Neural crest cell (in vitro differentiated cells): ENCODE data around the gene CIDEC. TPM values are rescaled to one million over a fixed set of nuclear protein-coding genes. Genes with fewer than 3 reads are reported as not detected.

Experiments
- DNase-seq: peaks from one replicate; pipeline ENCODE4 v3.0.0; 2021; ENCODE audit warnings: low read depth, mixed read lengths, low spot score
- H3K27ac Mint-ChIP-seq: one replicate; pipeline ENCODE4 v1.8.0; 2021; ENCODE audit warnings: mild to moderate bottlenecking, mixed read lengths; ENCODE audit not compliant: unreplicated experiment
- H3K27me3 Mint-ChIP-seq: 2 replicates; pipeline ENCODE4 v1.8.0; 2021; ENCODE audit warnings: low read depth, mild to moderate bottlenecking, mixed read lengths
- H3K36me3 Mint-ChIP-seq: 2 replicates; pipeline ENCODE4 v1.8.0; 2021; ENCODE audit warnings: low read depth, mild to moderate bottlenecking, mixed read lengths
- H3K4me1 Mint-ChIP-seq: 2 replicates; pipeline ENCODE4 v1.8.0; 2021; ENCODE audit warnings: mixed read lengths
- H3K4me3 Mint-ChIP-seq: one replicate; pipeline ENCODE4 v1.8.0; 2021; ENCODE audit warnings: mild to moderate bottlenecking, mixed read lengths
- H3K9me3 Mint-ChIP-seq: 2 replicates; pipeline ENCODE4 v1.8.0; 2021; ENCODE audit warnings: mixed read lengths
- total RNA-seq: library from RNA; stranded (reverse); gene quantifications from 2 replicates; pipeline ENCODE4 v1.2.1, GENCODE V29; 2021
- TF ChIP-seq, protein P1 (sequence below): fragments of 200-600 bp; sonication (generic); conservative IDR thresholded peaks from 2 replicates; pipeline ENCODE4 v1.5.0; 2021; ENCODE audit warnings: antibody characterized with exemption, mild to moderate bottlenecking

Gene CIDEC
- total RNA-seq, 1 donor from 2014 or later, result not detected

DNA sequence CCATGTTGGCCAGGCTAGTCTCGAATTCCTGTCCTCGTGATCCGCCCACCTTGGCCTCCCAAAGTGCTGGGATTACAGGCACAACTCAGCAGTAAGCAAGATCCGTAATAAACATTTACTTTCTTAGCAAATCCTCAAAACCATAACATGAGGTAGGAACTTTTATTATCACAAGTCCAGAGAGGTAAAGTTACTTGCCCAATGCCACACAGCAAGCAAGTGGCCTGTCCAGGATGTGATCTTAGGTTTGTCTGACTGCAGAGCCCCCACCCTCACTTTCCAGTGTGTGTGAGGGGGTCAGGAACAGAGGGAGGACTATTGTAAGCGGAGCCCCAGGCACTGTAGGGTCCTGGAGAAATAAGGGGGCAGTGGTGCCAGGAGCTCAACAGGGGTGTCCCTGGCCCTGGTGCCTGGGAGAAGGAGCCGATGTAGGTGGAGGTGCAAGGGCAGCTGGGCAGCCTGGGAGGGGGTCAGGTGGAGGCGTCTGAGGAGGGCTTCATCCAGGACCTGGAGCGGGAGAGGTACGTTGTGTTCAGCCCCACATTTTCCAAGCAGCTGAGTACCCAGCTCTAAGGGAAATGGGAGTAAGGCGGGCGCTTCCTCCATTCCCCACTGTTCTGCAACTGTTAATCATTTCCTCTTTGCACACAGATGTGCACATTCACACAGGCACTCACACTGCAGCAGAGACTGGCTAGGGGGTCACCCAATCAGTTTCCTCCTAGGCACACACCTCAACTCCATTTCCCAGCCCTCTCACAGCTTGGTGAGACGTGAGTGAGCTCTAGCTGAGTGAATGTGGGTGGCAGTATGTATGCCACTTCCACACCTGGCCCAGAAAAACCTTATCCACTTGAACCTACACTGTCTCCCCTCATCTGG lies 42.1 kb downstream of the CIDEC start:
- Mint-ChIP-seq H3K9me3 (no peaks in the 10 kb centered on the region), H3K27me3 (no peaks in the 10 kb centered on the region), H3K4me1 (peaks cover 9% of the 10 kb centered on the region), H3K36me3 (peaks cover 8% of the 10 kb centered on the region), H3K4me3 (peak overlapping the region; percentile 8), H3K27ac (peak overlapping the region; percentile 67)
- TF ChIP-seq, protein P1, sequence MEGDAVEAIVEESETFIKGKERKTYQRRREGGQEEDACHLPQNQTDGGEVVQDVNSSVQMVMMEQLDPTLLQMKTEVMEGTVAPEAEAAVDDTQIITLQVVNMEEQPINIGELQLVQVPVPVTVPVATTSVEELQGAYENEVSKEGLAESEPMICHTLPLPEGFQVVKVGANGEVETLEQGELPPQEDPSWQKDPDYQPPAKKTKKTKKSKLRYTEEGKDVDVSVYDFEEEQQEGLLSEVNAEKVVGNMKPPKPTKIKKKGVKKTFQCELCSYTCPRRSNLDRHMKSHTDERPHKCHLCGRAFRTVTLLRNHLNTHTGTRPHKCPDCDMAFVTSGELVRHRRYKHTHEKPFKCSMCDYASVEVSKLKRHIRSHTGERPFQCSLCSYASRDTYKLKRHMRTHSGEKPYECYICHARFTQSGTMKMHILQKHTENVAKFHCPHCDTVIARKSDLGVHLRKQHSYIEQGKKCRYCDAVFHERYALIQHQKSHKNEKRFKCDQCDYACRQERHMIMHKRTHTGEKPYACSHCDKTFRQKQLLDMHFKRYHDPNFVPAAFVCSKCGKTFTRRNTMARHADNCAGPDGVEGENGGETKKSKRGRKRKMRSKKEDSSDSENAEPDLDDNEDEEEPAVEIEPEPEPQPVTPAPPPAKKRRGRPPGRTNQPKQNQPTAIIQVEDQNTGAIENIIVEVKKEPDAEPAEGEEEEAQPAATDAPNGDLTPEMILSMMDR, result no peak
- no peak for DNase-seq

DNA sequence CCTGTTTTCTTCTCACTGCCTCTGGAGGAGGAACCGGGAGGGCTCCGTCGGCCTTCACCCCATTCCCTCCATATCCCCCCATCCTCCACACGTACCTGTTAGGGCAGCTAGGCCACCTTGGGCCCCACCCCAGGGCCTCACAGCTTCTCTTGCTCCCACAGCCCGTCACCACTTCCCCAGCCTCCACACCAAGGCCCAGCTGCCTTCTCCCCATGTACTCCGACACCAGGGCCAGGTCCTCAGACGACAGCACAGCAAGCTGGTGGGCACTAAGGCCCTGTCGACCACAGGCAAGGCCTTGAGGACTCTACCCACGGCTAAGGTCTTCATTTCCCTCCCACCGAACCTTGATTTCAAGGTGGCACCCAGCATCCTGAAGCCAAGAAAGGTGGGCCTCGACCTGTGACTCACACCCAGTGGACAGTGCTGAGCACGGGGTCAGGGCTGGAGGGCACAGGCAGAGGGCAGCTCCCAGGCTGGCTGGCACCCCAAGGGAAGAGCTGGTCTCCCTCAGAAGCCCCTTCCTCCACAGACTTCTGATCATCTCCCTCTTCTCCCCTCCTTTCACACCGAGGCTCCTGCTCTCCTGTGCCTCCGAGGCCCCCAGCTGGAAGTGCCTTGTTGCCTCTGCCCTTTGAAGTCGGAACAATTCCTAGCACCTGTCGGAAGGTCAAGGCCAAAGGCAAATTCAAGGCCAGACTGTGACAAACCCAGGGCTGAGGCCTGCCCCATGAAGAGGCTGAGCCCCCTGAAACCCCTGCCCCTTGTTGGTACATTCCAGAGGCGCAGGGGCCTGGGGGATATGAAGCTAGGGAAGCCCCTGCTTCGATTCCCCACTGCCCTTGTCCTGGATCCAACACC lies 45.3 kb downstream of the CIDEC start:
- no peaks in the 10 kb centered on the region for H3K4me1 Mint-ChIP-seq
- no peaks in the 10 kb centered on the region for H3K27me3 Mint-ChIP-seq
- H3K9me3 Mint-ChIP-seq, result no peaks in the 10 kb centered on the region
- no peak for DNase-seq
- TF ChIP-seq, protein P1, result no peak
- no peaks in the 10 kb centered on the region for H3K36me3 Mint-ChIP-seq
- no peak overlapping the region for H3K4me3 Mint-ChIP-seq
- peak overlapping the region; percentile 93 for H3K27ac Mint-ChIP-seq

DNA sequence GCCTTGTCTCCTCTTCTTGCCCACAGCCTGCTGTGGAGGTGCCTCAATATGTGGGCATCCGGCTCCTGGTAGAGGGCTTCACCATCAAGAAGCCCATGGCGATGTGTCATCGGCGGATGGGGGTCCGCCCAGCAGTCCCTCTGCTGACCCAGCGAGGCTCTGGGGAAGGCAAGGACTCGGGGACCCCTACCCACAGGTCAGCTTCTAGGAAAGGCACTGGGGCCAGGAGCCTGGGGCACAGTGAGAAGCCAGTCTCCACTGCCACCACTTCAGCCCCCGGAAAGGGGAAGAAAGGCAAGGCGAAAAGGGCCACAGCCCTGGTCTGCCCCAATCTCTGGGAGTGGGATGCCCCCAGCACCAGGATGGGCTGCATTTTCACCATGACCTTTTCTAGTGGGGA lies 47.0 kb downstream of the CIDEC start:
- Mint-ChIP-seq H3K4me1 (no peaks in the 10 kb centered on the region), H3K27ac (no peak overlapping the region), H3K4me3 (no peak overlapping the region), H3K9me3 (no peaks in the 10 kb centered on the region), H3K27me3 (no peaks in the 10 kb centered on the region), H3K36me3 (no peaks in the 10 kb centered on the region)
- TF ChIP-seq, protein P1, result no peak
- DNase-seq, result no peak

DNA sequence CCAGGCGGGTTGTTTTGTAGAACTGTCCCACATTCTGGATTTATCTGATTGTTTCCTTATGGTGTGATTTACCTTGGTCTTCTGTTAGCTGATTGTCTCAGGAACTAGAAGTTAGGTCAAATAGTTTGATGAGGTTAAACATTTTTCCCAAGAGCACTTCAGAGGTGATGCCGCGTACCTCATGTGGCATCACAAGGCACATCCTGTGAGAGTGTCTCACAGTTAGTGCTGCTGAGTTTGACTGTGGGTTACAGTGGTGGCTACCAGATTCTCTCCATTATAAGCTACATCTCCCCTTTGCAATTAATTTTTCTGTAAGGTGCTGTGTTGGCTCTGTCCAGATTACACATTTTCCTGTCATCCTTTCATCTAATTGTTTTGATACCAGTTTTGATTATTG lies 48.8 kb downstream of the CIDEC start:
- H3K27me3 Mint-ChIP-seq, result no peaks in the 10 kb centered on the region

More for the DNA sequence above, 48.8 kb downstream of the CIDEC start:
- H3K36me3 Mint-ChIP-seq, result no peaks in the 10 kb centered on the region
- no peak overlapping the region for H3K4me3 Mint-ChIP-seq
- TF ChIP-seq, protein P1, result no peak
- DNase-seq, result no peak
- H3K27ac Mint-ChIP-seq, result no peak overlapping the region
- H3K9me3 Mint-ChIP-seq, result no peaks in the 10 kb centered on the region
- H3K4me1 Mint-ChIP-seq, result no peaks in the 10 kb centered on the region
